NK-92 (cell line): ENCODE data around the gene TSNAXIP1.
"Not testable (repeated sequence)": the region's sequence is repeated elsewhere in the genome, so short reads cannot be mapped to it uniquely, and the experiment has no call there.

ENCODE experiments used
- DNase-seq: peaks from one replicate; lab custom pipeline; 2025; ENCODE audit not compliant: unreplicated experiment; lab: John Stamatoyannopoulos, UW

TSNAXIP1 gene

GRCh38 chr16:67858500-67858899 lies 51.8 kb downstream of the TSNAXIP1 start:
- DNase-seq: no peak

- no peak for DNase-seq
These were observed 54.1 kb downstream of the TSNAXIP1 start for GRCh38 chr16:67860589-67861398.

GRCh38 chr16:67861877-67862276 lies 55.2 kb downstream of the TSNAXIP1 start:
- no peak for DNase-seq

GRCh38 chr16:67862623-67863583 lies 56.2 kb downstream of the TSNAXIP1 start:
- DNase-seq: no peak

GRCh38 chr16:67864044-67864443 lies 57.4 kb downstream of the TSNAXIP1 start:
- DNase-seq: not testable (repeated sequence)

- no peak for DNase-seq
These were observed 57.9 kb downstream of the TSNAXIP1 start for GRCh38 chr16:67864594-67864993.

- DNase-seq: no peak
These were observed 58.6 kb downstream of the TSNAXIP1 start for GRCh38 chr16:67865318-67865717.

GRCh38 chr16:67868290-67868689 lies 61.6 kb downstream of the TSNAXIP1 start:
- DNase-seq: no peak

- DNase-seq: no peak
These were observed 63.0 kb downstream of the TSNAXIP1 start for GRCh38 chr16:67869653-67870052.

- no peak for DNase-seq
These were observed 64.6 kb downstream of the TSNAXIP1 start for GRCh38 chr16:67871256-67871655.

- no peak for DNase-seq
These were observed 65.5 kb downstream of the TSNAXIP1 start for GRCh38 chr16:67872131-67872630.

- peak; percentile 7 for DNase-seq
These were observed 66.1 kb downstream of the TSNAXIP1 start, which contains the start of gene EDC4 for GRCh38 chr16:67872631-67873434. TSS of gene EDC4 (plus strand) at chr16:67873052. CDS start at chr16:67873262, 210 bp downstream.

GRCh38 chr16:67873435-67874370 lies 67.0 kb downstream of the TSNAXIP1 start:
- no peak for DNase-seq

- no peak for DNase-seq
These were observed 67.7 kb downstream of the TSNAXIP1 start for GRCh38 chr16:67874372-67874771.

GRCh38 chr16:67877064-67877463 lies 70.4 kb downstream of the TSNAXIP1 start:
- DNase-seq: no peak
